SK-N-SH treated with all-trans-retinoic acid at 6 μM for 48 hours (cell line): Measurements from ENCODE around the gene LAMP5.

Experiments used
- ATAC-seq: fragments of 200-7000 bp; cut with Tn5 transposase; 3 replicates; pipeline ENCODE4 v1.9.1; 2020; ENCODE audit warnings: mild to moderate bottlenecking, moderate library complexity
- ARNTL ChIP-seq: fragments of 450-650 bp; formaldehyde crosslinking; IDR thresholded peaks from 2 replicates; pipeline ENCODE4 v1.5.0; 2020; ENCODE audit warnings: low read depth, mild to moderate bottlenecking, moderate library complexity, borderline replicate concordance
- BACH2 ChIP-seq: fragments of 250-450 bp; sonication (Bioruptor Pico); IDR thresholded peaks from 2 replicates; pipeline ENCODE4 v1.9.0; 2021; ENCODE audit warnings: mild to moderate bottlenecking, borderline replicate concordance
- CREB5 ChIP-seq: fragments of 250-450 bp; sonication (Bioruptor Pico); IDR thresholded peaks from 2 replicates; pipeline ENCODE4 v1.5.1; 2020; ENCODE audit warnings: low read depth, mild to moderate bottlenecking, moderate library complexity
- CSDC2 ChIP-seq: fragments of 250-450 bp; sonication (Bioruptor Pico); IDR thresholded peaks from 2 replicates; pipeline ENCODE4 v1.5.0; 2020; ENCODE audit warnings: mild to moderate bottlenecking, moderate library complexity
- ESRRG ChIP-seq: fragments of 250-450 bp; sonication (Bioruptor Pico); IDR thresholded peaks from 2 replicates; pipeline ENCODE4 v1.6.1; 2021; ENCODE audit warnings: mild to moderate bottlenecking
- GLIS3 ChIP-seq: fragments of 250-450 bp; sonication (Bioruptor Pico); IDR thresholded peaks from 2 replicates; pipeline ENCODE4 v1.5.0; 2020; ENCODE audit warnings: mild to moderate bottlenecking, moderate library complexity
- ISL1 ChIP-seq: fragments of 250-450 bp; sonication (Bioruptor Pico); IDR thresholded peaks from 2 replicates; pipeline ENCODE4 v2.1.2; 2022; ENCODE audit warnings: mild to moderate bottlenecking, moderate library complexity
- OSR1 ChIP-seq: fragments of 250-450 bp; sonication (Bioruptor Pico); IDR thresholded peaks from 2 replicates; pipeline ENCODE4 v1.8.0; 2022; ENCODE audit warnings: moderate library complexity, mild to moderate bottlenecking, inconsistent platforms
- PATZ1 ChIP-seq: fragments of 250-450 bp; sonication (Bioruptor Pico); IDR thresholded peaks from 2 replicates; pipeline ENCODE4 v1.8.0; 2020; ENCODE audit warnings: mild to moderate bottlenecking, moderate library complexity, borderline replicate concordance
- POU6F1 ChIP-seq: fragments of 250-450 bp; sonication (Bioruptor Pico); IDR thresholded peaks from 2 replicates; pipeline ENCODE4 v1.8.0; 2021; ENCODE audit warnings: low read depth, mild to moderate bottlenecking, moderate library complexity, borderline replicate concordance
- PPARA ChIP-seq: fragments of 250-450 bp; sonication (Bioruptor Pico); IDR thresholded peaks from 2 replicates; pipeline ENCODE4 v1.5.0; 2020; ENCODE audit warnings: mild to moderate bottlenecking, borderline replicate concordance
- SNAI2 ChIP-seq: fragments of 250-450 bp; sonication (Bioruptor Pico); IDR thresholded peaks from 2 replicates; pipeline ENCODE4 v1.5.0; 2020; ENCODE audit warnings: mild to moderate bottlenecking, moderate library complexity
- TOX ChIP-seq: fragments of 250-450 bp; sonication (Bioruptor Pico); IDR thresholded peaks from 2 replicates; pipeline ENCODE4 v1.8.0; 2021; ENCODE audit warnings: mild to moderate bottlenecking, moderate library complexity, borderline replicate concordance
- TSHZ2 ChIP-seq: fragments of 250-450 bp; sonication (Bioruptor Pico); IDR thresholded peaks from 2 replicates; pipeline ENCODE4 v1.5.0; 2020; ENCODE audit warnings: mild to moderate bottlenecking, moderate library complexity
- ZC3H10 ChIP-seq: fragments of 250-450 bp; sonication (Bioruptor Pico); IDR thresholded peaks from 2 replicates; pipeline ENCODE4 v1.5.1; 2021; ENCODE audit warnings: mild to moderate bottlenecking, moderate library complexity
- ZFP3 ChIP-seq: fragments of 250-450 bp; sonication (Bioruptor Pico); IDR thresholded peaks from 2 replicates; pipeline ENCODE4 v1.5.0; 2020; ENCODE audit warnings: mild to moderate bottlenecking, moderate library complexity
- ZFP30 ChIP-seq: fragments of 450-650 bp; formaldehyde crosslinking; IDR thresholded peaks from 2 replicates; pipeline ENCODE4 v1.5.0; 2022; ENCODE audit warnings: mild to moderate bottlenecking, moderate library complexity
- ZNF70 ChIP-seq: fragments of 450-650 bp; formaldehyde crosslinking; IDR thresholded peaks from 2 replicates; pipeline ENCODE4 v1.5.0; 2020; ENCODE audit warnings: mild to moderate bottlenecking, moderate library complexity
- ZNF8 ChIP-seq: fragments of 450-650 bp; formaldehyde crosslinking; IDR thresholded peaks from 2 replicates; pipeline ENCODE4 v1.5.0; 2020; ENCODE audit warnings: mild to moderate bottlenecking, moderate library complexity

Gene LAMP5

GRCh38 chr20:9485614-9486340, 28.6 kb upstream of the LAMP5 start (continued):
- TF ChIP-seq POU6F1 (no peak), ZNF8 (CRISPR knock-in tag) (no peak), ZFP30 (CRISPR knock-in tag) (no peak), GLIS3 (CRISPR knock-in tag) (no peak), ZC3H10 (no peak), OSR1 (no peak)
- TF ChIP-seq, all 23 proteins: peak for 0

GRCh38 chr20:9487231-9487630, 27.2 kb upstream of the LAMP5 start:
- no peak for TF ChIP-seq ZFP30 (CRISPR knock-in tag)
- no peak for TF ChIP-seq CSDC2 (CRISPR knock-in tag)
- TF ChIP-seq SNAI2 = no peak
- no peak for TF ChIP-seq ZC3H10
- TF ChIP-seq TOX (CRISPR knock-in tag) = no peak
- TF ChIP-seq CREB5 = no peak
- TF ChIP-seq POU6F1 = no peak
- no peak for TF ChIP-seq OSR1
- no peak for TF ChIP-seq PATZ1
- no peak for TF ChIP-seq ARNTL (CRISPR knock-in tag)
- TF ChIP-seq BACH2 (CRISPR knock-in tag) = no peak
- no peak for TF ChIP-seq ZNF70 (CRISPR knock-in tag)
- TF ChIP-seq GLIS3 (CRISPR knock-in tag) = no peak
- no peak for TF ChIP-seq TSHZ2 (CRISPR knock-in tag)
- TF ChIP-seq ESRRG = no peak
- TF ChIP-seq ZFP3 (CRISPR knock-in tag) = no peak
- no peak for TF ChIP-seq ISL1 (CRISPR knock-in tag)
- TF ChIP-seq, all 23 proteins: peak for 0
- ATAC-seq = no peak

GRCh38 chr20:9488063-9488462, 26.3 kb upstream of the LAMP5 start:
- ATAC-seq = no peak
- no peak for TF ChIP-seq ZFP30 (CRISPR knock-in tag)
- TF ChIP-seq, all 23 proteins: peak for 0

GRCh38 chr20:9490161-9490560, 24.2 kb upstream of the LAMP5 start:
- TF ChIP-seq BACH2 (CRISPR knock-in tag) = no peak
- TF ChIP-seq PPARA = no peak
- TF ChIP-seq CSDC2 (CRISPR knock-in tag) = no peak
- no peak for TF ChIP-seq ESRRG
- TF ChIP-seq ARNTL (CRISPR knock-in tag) = no peak
- TF ChIP-seq, all 23 proteins: peak for 0
- no peak for ATAC-seq
